Mucosa of gallbladder (tissue), 1 donor: ENCODE measurements around the gene CADM4. TPM values are rescaled to one million over a fixed set of nuclear protein-coding genes. Genes with fewer than 3 reads are reported as not detected.

Experiments used
- DNase-seq: peaks from one replicate; pipeline ENCODE4 v3.0.0-alpha.2; 2020; ENCODE audit warnings: low spot score
- total RNA-seq: library from RNA; stranded (reverse); gene quantifications from one replicate; pipeline ENCODE4 v1.2.1, GENCODE V29; 2021
- donor health status: DM: no; HTN: no; CAD: no.

The CADM4 gene
- total RNA-seq, 1 donor from 2014 or later, result 20.6 TPM

DNA sequence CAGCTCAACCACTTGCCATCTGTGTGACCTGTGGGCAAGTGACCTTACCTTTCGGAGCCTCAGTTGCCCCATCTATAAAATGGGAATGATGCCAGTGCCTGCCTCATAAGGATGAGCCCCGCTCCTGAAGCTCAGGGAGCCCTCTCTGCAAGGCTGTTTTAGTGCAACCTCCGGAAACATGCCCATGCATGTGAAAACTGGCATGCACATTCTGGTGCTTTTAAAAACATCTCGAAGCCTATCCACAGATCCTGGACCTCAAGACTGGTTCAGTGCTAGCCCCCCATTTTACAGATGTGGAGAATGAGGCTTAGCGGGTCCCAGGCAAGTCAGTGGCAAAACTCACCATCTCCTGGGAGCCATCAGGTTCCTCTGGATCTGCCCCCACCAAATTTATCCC, 5.6 kb downstream of the CADM4 start:
- DNase-seq, result no peak

DNA sequence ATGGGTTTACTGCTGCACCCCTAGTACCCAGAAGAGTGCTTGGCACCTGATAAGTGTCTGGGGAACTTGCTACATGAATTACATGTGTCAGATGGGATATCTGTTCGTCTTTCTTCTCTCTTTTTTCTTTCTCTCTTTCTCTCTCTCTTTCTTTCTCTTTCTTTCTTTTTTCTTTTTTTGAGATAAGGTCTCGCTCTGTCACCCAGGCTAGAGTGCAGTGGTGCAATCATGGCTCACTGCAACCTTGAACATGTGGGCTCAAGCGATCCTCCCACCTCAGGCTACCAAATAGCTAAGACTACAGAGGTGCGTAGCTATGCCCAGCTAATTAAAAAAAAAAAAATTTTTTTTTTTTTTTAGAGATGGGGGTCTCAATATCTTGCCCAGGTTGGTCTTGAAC, 6.1 kb downstream of the CADM4 start:
- DNase-seq, result no peak

DNA sequence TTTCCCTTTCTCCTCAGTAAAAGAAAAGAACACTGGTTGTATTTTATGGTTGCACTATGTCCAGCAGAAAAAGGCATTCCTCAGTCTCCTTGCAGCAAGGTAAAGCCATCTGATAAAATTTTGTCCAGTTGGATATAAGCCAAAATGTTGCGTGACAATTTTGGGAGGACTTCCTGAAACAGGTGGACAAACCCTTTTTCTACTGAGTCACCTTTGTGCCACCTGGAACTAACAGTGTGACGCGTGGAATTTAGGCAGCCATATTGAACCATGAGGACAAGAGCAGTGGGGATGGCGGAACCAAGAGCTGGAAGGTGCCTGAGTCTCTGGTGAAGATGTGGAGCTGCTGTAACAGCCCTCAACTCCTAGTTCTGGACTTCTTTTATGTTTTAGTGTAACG, 8.2 kb downstream of the CADM4 start:
- DNase-seq, result no peak

DNA sequence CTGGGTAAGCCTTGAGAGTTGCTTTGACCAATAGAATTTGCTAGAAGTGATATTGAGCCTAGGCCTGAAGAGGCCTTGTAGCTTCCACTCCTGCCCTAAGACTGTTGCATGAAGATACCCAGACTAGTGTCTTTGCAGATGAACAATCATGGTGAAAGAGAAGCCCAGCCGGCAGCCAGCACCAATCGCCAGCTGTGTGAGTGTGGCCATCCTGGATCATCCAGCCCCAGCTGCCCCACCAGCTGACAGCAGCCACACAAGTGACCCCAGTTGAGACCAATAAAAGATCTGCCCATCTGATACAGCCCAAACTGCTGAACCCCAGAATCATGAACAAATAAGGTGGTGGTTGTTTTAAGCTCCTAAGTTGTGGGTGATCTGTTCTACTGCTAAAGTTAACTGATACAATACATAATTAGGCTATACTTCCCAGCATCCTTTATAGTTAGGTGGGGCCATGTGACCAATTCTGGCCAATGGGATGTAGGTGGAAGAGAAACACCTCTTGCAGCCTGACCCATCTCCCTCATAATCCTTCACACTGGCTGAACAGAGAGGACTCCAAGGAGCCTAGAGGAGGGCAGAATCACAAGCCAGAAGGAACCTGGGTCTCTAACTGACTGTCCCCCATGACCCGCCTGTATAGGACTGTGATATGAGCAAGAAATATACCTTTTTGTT, 10.9 kb downstream of the CADM4 start:
- no peak for DNase-seq

DNA sequence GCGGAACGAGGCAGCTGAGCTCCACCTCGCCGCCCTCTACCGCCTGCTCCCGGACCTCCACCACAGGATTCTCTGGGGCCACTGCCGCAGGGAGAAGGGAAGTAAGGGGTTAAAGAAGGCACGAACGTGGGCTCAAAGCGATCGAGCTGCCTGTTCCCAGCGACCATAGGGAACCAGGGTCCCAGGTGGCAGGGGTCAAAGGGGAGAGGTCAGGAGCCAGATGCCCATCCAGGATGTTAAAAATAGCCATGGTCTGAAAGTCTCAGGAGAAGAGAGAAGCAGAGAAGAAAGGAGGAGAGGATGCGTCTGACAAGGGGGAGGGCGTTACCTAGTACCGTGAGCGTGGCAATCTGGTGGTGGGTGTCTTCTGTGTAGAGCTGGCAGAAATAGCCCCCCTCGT, 12.8 kb downstream of the CADM4 start:
- no peak for DNase-seq

DNA sequence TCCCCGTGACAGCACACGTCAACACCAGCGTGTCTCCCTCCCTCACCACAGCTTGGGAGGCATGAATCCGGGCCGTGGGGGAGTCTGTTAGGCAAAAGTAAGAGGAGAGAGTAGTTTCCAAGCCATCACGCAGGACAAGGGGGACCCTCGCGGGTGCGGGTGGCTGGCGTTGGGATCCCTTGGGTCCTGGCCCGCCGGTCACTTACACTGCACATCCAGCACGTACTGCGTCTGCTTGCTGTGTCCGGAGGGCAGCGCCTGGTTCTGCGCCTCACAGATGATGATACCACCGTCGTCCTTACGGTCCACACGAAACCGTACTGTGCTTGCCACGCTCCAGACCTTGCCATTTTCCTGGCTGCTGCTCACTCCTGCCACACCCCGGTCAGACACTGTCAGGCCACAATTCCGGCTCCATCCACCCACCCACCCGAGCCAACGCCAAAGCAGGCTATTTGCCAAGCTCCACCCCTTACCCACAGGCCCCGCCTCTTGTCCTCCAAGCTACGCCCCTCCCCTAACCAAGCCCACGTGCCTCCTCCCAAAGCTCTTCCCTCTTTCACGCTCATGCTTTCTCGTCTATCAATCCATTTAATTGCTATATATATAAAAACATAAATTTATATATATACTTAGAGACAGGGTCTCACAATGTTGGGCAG, 13.6 kb downstream of the CADM4 start:
- no peak for DNase-seq

DNA sequence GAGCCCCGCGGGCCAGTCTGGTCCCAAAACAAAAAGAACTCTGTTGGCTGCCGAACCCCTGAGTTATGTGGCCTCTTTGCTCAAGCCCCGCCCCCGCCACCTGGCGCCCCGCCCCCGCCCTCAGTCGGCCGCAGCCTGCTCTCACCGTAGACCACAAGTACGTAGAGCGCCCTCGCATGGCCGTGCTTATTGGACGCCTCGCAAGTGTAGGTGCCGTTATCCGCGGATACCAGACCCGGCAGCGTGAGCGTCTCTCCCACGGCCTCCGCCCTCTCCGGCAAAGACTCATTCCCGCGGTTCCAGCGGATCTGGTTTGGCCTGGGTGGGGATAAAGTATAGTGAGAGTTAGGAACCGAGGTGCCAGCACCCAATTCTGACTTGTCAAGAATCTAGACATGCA, 14.7 kb downstream of the CADM4 start:
- peak; percentile 26 for DNase-seq

DNA sequence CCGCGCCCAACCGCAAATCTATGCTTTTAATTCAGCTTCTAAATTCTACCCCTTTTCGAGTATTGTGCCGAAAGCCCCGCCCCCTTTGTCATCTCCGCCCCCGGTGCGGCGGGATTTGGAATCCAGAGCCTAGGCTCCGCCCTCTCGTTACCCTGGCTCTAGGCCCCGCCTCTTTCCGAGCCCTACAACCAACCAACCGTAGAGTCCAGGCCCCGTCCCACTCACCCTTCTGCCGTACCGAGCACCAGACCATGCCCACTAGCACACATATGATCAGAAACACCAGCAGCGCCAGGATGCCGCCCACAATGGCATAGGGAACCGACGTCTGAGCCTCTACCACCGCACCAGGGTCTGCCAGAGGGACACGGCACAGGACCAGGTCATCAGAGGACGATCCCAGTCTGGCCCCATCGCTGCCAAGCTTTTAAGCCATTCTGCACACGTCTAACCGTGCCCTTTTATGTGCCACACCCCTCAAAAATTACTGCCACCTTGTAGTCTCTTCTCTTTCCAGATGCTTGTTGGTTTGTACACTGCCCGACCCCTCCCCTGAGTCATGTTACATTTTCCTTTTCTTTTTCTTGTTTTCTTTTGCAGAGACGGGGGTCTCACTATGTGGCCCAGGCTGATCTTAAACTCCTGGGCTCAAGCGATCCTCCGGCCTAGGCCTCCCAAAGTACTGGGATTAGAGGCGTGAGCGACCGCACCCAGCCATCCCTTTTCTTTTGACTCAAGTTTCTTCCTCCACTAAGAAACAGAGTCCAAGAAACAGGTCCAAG, 15.6 kb downstream of the CADM4 start:
- no peak for DNase-seq

DNA sequence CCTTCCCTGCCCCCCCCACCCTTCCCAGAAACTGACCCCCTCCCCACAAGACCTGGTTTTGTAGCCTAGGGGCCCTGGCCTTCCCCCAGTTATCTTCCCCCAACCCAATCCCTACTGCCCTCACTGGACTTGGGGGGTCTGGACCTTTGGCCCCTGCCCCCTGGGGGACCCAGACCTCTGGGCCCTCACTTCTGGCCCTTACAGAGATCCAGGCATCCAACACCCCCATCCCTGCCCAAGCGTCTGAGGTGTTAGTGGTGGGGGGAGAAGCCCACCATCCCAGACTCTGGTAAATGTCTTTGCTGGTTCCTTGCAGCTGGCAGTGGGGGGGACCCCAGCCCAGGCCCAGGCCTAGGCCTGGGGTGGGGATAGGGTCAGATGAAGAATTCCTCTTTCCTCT, 16.7 kb downstream of the CADM4 start:
- DNase-seq, result no peak

DNA sequence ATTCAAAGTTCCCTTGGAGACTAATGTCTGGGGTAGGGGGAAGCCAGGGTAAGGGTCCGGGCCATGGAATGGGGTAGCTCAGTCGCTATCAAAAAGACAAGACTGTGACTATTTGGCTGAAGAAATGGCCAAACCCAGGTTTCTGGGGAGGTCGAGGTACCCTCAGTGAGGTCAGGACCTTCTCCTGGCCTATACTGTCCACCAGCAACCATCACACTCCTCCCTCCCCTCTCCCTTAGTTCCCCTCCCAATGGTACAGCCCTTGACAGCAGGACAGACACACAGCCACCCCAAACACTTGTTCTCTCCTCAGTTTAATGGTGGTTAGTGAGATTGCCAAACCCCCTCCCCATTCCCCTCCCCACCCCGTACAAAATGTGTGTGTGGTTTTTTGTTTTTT, 17.6 kb downstream of the CADM4 start:
- DNase-seq, result no peak

DNA sequence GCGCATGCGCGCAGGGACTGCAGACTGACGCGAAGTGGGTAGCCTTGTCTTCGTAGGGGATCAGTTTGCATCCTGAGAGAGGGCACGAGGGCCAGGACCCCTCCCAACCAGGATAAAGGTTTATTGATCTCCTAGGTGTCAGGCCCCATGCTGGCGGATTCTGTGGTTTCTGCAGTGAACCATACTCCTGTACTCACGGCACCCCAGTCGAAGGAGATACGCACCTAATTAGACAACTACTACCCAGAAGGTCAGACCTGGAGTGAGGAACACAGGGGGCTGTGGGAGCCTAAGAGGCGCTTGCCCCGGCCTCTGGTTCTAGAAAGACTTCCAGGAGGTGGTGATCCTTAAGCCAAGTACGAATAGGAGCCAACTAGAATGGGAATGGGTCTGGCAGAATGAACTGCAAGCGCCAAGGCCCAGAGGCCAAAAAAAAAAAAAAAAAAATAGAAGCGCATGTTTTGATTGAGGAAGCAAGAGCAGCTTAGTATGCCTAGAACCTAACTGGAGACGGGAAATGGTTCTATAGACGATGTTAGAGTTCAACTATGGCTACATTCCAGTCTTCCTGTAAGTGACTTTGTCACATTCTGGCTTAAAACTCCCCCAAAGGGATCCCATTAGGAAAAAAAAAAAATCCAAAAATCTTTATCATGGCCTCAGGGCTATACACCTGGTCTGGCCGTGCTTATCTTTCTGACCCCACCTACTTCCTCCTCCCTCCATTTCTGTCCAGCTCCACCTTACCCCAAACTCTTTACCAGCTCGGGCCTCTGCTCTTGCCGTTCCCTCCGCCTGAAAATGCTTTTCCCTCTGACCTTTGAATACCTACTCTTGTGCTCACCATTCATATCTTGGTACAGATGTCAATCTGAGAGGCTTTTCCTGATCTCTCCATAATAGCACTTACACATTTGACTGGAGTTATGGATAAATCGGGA, 19.3 kb downstream of the CADM4 start:
- DNase-seq, result no peak

DNA sequence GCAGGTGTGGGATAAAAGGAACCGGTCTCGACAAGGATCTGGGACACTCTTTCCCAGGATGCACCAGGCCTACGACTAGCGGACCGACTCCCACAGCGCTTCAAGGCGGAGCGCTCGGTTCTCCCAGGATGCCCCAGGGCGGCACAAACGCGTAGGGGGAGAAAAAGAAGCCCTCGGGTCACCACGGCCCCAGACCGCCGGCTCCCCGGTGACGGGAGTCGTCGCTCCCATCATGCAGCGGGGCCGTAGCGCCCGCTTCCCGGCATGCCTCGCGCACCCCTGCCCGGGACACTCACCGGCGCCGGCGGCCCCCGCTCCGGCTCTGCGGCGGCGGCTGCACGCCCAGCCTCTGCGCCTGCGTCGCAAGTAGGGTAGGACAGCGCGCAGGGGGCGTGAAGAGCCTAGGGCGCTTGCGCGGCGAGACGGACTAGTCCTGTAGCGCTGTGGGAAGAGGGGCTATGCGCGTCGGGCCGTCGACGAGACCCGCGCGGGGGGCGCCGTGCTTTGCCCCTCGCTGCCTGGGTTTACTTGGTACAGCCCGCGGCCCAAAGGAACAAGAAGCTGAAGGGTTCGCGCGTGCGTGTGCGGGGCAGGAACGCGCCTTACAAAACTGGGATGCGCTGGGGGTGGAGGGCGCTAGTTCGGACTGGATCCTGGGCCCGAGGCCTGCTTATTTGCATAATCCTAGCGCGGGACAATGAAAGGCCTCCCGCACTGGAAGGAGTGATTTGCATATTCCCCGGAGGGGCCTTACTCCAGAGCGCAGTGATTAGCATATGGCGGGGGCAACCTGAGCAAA, 20.2 kb downstream of the CADM4 start, which contains the start of gene ZNF428:
ZNF428 (minus strand) TSS at position 368 of the 799 bp plus-strand sequence. CDS start 5,325 bp downstream, outside the sequence.
- peak; percentile 84 for DNase-seq

DNA sequence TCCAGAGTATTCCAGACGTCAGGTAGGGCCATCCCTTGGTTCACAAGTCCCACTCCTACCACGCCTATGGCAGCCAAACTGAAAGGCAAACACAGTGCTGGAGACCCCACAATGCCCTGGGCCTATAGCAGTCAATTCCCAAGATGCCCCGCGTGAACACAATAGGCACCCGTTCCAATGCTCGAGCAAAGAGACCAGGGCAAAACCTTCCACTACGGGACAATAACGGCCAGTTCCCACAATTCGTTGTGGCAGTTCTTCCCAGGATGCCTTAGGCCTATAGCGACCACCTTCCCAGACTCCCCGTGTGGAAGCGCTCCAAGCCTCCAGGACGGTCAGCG, 20.8 kb downstream of the CADM4 start:
- DNase-seq, result no peak

DNA sequence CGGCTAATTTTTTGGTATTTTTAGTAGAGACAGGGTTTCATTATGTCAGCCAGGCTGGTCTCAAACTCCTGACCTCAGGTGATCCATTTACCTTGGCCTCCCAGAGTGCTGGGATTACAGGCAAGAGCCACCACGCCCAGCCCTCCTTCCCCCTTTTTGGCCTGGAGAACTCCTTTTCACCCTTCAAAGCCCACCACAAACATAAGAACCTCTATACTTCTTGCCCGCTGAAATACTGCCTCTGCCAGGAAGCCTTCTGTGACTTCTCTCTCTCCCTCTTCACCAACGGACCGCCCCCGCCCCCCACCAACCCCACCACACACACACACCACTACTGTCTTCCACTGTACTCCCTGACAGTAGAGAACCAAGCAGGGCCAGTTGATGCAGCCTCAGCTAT, 22.7 kb downstream of the CADM4 start:
- no peak for DNase-seq

DNA sequence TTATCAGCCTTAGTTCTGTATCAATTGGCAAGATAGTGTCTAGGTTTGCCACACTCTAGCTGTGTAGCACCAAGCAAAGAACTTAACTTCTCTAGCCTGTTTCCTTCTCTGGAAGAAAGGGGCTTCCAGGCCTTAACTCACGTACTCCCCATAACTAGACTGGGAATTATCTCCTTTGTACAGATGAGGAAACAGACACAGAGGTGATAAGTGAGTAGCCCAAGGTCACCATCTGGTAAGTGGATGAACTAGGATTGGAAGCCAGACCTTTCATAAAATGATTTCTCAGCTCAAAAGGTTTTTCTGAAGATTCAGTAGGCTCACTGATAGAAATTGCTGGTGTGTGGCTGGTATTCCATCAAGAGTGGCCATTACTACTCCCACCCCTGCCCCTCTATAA, 23.3 kb downstream of the CADM4 start:
- no peak for DNase-seq

DNA sequence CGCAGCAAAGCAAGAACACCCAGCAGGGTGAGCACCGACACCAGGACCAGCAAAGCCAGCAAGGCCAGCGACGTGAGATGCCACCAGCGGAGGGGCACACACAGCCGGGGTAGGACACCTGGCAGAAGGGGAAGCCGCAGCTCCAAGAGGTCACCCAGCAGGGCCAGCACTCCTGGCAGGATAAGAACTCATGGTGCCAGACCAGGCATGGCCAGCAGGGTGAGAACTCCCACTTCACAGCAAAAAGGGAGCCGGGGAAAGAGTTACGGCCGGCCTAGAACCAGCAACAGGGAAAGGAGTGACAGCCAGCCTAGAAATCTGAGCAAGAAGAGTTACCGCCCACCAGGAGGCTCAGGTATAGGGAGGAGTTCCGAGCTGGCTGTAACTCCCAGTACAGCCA, 27.3 kb downstream of the CADM4 start:
- no peak for DNase-seq

DNA sequence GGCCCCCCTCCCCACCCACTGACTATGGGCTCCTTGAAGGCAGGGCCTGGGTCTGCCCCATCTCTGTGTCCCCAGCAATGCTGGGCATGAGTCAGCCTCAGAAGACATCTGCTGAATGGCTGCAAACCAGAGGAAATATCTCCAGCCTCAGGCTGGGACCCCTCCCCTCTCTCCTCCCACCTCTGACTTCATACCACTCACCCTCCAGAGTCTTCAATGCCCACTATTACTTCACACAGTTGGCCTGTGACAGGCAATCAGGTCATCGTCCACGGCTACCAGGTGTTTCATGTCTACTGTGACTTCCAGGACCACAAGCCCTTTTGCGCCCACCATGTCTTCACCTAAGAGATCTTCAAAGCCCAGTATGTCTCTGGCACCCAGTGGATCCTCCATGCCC, 27.9 kb downstream of the CADM4 start, which contains the start of gene SRRM5:
SRRM5 (plus strand) TSS at position 301 of the 400 bp plus-strand sequence; CDS start at position 335, 34 bp downstream.
- DNase-seq, result no peak

DNA sequence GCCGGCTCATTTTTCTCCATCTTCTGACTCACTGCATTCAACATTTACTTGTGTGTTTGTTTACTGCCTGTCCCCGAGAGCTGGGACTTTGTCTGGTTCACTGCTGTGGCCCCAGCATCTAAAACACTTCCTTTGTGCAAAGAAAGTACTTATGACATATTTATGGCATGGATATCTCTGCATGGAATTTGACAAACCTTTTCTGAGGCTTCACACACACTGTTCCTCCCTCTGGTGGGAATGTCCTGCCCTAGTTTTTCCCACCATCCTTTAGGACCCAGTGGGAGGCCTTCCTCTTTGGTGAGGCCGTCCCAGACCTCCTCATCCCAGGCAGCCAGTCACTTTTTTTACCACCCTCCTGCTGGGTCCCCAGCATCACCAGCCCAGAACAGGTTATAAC, 29.2 kb downstream of the CADM4 start:
- no peak for DNase-seq

DNA sequence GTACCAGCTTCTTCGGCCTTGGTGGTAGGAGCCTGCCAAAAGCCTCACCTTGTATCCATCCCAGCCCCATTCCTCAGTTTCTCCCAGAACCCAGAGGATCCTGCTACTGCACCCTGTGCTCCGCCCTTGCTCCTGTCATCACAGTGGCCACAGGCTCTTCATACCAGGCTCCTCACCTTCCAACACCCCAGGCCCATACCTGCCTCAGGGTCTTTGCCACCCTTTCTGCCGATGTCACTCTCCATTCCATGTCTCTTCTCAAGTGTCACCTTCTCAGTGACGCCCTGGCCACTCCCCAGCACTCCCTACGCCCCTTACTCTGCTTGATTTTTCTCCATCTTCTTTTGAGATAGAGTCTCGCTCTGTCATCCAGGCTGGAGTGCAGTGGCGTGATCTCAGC, 29.8 kb downstream of the CADM4 start:
- DNase-seq, result no peak

DNA sequence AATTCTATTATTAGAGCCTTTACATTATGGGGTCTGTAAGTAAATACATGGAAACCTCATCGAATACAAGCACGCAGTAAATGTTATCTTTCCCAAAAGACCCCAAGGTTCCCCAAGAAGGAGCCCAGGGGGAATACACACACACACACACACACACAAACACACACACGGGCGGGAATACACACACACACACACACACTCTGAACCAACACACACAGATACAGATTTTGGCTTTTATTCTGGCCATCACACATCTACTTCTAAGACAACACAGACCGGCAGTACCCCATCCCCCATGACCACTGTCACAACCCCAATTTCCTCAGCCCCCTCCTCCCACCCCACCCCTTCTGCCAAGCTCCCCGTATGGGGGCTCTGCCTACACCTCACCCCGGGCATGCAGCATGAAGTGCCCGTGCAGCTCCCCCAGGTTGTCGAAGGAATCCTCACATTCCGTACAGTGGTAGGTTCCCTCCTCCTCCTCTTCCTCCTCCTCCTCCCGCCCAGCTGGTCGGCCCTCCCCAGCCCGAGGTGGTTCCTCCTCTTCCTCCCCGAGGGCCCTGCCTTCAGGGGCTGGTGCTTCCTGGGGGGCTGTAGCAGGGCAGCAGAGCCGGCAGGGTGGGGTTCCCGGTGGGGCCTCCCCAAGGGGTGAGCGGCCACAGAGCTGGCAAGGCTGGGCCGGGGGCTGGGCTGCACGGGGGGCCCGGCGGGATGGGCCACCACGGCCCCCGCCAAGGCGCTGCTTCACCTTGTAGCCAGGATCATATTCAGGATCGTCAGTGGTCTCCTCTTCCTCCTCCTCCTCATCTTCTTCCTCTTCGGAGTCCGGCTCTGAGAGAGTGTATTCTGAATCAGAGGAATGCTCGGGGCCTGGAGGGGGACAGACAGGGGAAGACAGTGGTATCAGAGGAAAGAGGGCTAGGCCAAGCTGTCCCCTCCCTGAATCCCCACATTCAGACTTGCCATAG, 32.1 kb downstream of the CADM4 start:
- no peak for DNase-seq
